Hematopoietic multipotent progenitor cell treated with erythropoietin and hydrocortisone succinate and interleukin-3 and kit ligand, for 6 days (in vitro differentiated cells): ENCODE data around the gene SNX24.
"Not testable (repeated sequence)": the region's sequence is repeated elsewhere in the genome, so short reads cannot be mapped to it uniquely, and the experiment has no call there.

Experiments
- DNase-seq: peaks from one replicate; pipeline ENCODE4 v3.0.0-alpha.2; 2015

Gene SNX24

DNA sequence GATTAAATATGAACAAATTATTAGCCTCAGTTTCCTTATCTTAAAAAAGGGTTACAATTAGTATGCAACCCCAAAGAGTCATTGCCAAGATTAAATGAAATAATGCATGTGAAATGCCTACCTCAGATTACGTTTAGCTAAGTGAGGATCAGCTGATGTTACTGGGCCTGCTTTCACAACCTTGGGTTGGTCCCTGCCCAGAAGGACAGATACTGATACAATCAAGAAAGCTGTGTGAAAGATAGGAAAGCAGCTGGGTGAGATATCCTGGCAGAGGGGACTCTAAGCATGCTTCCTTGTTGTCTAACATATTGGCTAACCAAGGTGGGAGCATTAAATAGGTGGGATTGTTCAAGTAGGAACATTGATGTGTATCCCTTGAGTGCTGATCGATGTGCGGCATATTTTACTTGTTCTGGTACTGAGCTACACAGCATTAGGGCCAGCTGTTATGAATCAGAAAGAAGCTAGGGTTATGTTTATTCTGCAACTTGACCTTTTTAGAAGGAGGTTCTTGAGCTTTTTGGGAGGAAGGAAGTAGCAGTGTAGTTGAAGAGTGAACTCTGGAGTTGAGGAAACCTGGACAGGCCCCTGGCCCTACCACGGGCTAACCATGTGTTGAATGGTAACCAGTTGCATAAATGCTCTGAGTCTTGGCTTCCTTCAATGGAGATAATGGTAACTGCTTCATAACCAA lies 28.9 kb downstream of the SNX24 start:
- DNase-seq = peak; percentile 49

GRCh38 chr5:122877518-122877917 lies 32.1 kb downstream of the SNX24 start:
- no peak for DNase-seq

DNA sequence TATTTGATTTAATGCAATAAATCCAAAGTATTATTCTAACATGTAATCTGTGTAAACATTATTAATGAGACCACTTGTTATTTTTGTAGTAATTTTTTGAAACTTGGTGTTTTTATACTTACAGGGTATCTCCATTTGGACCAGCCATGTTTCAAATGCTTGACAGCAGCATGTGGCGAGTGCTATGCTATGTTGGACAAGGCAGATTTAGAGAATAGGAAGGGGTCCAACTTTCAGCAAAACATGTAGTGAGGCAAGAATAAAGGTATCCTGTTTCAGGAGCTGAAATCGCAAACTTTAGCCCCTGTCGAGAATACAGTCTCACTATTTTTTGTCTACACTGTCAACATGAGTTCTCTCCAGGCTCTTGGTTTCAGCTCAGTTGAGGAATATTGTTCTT lies 33.7 kb downstream of the SNX24 start:
- no peak for DNase-seq

GRCh38 chr5:122880170-122880689 lies 34.8 kb downstream of the SNX24 start:
- DNase-seq = no peak

GRCh38 chr5:122880749-122881148 lies 35.3 kb downstream of the SNX24 start:
- DNase-seq = no peak

DNA sequence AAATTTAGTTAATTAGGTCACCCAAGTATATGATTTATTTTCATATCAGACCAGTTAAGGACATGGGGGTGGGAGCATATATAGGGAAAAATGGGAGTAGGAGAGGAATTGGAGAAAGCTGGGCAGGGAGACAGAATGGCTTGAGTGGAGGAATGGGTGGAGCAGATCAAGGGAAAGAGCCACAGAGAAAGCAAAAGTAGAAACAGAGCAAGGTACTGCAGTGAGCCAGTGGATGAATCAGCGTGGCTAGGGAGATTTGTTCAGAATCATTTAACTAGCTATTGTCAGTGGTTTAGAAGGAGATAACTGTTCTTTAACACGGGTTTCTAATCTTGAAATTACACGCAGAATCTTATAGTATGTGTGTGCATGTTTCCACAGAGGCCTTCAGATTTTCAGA lies 37.4 kb downstream of the SNX24 start:
- no peak for DNase-seq

- DNase-seq = no peak
These were observed 39.7 kb downstream of the SNX24 start for GRCh38 chr5:122885045-122885517.

DNA sequence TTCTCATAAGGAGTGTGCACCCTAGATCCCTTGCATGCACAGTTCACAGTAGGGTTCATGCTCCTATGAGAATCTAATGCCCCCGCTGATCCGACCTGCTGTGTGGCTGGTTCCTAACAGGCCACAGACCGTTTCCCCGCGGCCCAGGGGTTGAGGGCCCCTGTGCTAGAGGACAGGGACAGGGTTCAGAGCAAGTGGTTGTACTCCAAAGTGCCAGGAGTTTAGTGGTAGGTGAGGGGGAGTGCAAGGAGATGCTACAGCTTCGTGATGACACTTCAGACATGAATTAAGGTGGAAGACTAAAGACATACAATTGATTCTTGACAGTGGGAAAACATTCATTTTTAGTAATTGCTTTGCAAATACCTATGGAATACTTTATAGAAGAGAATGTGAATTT lies 40.5 kb downstream of the SNX24 start:
- no peak for DNase-seq

GRCh38 chr5:122895141-122895540 lies 49.7 kb downstream of the SNX24 start:
- DNase-seq = no peak

DNA sequence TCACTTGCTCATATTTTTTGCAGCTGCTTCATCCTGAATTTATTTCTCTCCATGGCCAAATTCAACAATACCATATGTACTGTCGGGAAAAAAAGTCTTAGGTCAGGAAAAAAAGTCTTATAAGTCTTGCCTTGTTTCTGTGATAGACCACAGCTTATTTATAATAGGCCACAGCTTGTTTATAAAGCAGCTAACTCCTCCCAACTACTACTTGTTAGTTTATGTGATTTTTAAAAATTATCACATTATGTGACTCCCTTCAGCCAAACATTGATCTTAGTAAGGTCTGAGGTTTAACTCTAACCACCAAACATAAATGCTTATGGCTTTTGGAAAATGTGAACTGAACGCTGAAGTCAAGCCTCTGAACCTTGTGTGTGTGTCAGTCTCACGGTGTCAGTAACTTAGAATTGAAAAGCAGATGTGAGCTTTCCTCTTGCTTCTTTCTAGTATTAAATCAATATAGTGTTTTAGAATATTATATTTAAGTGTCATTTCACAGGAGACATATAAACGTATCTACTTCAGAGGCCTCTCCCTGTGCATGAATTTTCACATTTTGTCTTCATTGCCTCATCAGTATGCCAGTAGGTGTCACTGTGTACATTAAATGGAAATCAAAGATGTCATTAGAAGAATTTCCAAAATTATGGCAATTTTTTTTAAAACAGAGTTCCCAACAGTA lies 51.3 kb downstream of the SNX24 start:
- peak; percentile 53 for DNase-seq

- no peak for DNase-seq
These were observed 51.8 kb downstream of the SNX24 start for GRCh38 chr5:122897283-122897602.

DNA sequence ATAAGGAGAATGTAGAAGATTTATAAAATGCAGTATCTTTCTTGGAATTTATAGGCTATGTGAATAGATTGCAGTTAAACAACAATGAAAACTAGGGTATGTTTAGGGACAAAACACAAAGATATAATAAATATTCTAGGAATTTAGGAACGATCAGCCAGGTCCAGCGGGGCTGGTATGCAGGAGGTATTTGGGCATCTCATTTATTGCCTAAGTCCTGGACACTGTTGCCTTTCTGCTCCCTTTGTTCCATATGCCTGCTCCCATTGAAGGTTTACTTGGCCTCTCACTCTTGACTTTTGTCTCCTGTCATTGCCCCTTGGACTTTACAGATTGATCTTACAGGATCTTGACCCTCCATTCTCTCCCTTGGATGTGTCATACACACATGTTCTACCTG lies 55.9 kb downstream of the SNX24 start:
- DNase-seq = no peak

DNA sequence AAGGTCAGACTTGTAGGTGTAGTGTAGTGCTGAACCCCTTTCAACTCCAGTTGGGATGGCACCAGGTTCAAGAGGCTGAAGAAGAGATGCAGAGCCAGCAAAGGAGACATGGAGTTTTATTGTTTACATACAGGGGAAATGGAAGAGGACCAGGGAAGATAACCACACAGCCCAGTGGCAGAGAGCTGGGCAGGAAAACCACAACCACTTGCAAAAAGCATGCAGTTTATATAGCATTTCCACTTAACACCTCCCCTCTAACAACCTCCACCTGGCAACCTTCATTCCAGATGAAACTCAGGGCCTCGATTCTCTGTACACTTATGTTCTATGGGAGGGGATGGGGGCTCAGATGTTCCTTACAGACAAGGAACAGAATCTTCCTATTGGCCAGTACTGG lies 56.9 kb downstream of the SNX24 start:
- no peak for DNase-seq

- DNase-seq = no peak
These were observed 61.4 kb downstream of the SNX24 start for GRCh38 chr5:122906768-122907167.

DNA sequence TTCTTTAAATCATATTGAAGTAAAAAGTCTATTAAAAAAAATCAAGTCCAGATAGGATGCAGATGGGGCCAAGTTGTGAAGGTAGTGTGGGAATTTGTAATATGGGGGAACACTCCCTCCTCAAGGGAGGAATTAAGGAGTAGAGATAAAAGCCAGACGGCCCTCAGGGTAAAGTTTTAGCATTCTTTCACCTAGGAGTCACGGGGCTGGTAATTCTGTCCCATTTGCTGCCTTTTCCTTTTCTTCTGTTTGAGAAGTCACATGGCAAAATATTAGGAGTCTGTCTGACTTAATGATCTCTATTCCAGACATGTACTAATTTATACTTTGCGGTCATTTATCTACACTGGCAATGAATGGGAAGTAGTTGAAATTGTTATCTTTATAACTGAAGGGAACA lies 61.9 kb downstream of the SNX24 start:
- DNase-seq = no peak

DNA sequence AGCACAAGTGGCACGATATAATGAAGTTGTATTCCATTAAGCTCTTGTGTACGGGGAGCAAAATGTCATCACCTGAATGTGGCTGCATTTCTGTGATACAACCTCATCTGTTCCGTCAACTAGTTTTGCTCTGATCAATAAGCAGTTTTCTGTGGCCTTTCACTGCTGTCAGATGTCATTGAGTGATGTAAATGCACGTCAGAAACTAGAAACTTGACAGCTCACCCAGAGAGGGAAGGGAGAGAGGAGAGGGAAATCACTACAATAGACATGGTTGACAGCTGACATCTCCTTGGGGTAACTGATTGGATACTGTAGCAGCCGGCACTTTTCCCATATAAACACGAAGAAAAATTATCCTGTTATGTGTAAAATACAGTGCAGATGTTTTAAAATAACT lies 62.7 kb downstream of the SNX24 start:
- DNase-seq = no peak

- no peak for DNase-seq
These were observed 63.2 kb downstream of the SNX24 start for GRCh38 chr5:122908662-122909061.

DNA sequence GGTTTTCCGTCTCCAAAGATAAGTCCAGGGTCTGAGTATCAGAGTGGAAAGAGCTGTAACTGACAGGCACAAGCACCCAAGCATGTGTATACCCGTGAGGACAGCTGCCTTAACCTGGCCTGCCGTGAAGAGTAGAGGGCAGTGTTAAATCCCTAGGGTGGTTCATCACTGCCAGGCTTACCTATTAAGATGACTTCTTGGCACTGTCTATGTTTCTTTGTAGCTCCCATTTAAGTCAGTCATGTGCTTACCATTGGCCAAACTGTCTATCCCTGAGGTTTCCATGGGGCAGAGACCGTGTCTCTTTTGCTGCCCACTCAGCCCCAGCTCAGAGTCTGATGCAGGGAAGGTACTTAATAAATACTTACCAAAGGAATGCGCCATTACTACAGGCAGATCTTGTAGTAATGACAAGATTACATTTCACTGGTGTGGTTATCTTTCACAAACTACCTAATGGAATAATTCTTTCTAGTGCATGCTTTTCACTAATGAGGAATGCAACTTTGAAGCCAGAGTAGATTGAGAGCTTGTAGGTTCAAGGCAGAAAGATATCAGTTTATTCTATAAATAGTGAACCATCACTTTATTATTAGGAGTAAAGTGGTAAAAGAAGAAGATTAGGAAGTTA lies 64.2 kb downstream of the SNX24 start:
- no peak for DNase-seq

DNA sequence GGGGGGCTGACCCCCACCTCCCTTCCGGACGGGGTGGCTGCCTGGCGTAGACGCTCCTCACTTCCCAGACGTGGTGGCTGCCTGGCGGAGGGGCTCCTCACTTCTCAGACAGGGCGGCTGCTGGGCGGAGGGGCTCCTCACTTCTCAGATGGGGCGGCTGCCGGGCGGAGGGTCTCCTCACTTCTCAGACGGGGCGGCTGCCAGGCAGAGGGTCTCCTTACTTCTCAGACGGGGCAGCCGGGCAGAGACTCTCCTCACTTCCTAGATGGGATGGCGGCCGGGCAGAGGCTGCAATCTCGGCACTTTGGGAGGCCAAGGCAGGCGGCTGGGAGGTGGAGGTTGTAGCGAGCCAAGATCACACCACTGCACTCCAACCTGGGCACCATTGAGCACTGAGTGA lies 68.0 kb downstream of the SNX24 start:
- not testable (repeated sequence) for DNase-seq

DNA sequence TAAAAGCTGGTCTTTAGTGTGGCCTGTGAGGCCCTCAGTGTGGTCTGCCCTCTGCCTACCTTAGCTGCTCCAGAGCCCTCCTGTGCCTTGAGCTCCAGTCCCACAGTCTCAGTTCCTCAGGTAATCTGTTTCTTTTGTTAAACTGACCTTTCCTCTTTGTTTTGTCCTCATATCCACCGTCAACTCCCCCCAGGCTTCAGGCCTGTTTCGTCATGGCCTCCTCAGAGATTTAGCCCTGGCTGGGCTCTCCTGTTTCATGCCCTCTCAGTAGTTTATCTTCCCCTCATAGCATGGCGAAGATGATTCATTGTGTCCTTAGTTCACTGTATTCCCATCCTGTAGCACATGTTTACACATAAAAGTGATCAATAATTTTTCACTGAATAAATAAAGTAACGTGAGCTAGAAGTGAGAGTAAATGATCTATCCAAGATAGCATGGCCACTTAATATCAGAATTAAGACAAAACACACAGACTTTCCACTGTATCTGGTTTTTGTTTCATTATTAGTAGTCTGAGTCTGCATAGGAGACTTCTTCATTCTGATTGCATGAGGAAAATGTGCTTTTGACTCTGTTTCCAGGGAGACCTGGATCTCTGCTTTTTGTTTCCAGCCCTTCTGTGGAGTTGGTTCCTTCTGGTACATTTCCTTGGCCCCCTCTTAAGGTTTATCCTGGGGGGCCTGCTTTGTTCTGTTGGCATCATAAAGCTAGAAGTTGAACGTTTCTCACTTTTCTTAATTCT lies 70.5 kb downstream of the SNX24 start:
- no peak for DNase-seq

DNA sequence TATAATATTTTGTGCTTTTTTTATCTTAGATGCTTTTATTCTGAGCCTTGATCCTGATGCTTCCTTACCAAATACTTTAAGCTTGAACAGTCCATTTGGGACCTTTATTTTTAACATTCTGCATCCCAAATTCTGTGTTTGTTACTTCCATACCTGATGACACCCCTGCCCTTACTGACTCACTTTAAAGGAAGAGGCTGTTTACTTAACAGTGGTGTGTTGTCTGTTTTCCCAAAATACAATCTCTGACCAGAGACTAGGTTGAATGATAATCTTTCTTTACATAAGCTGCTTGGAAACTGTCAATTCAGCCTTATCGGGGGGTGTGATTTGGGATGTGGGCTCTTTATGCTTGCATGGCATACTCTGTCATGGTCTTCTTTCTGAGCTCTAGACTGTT lies 71.1 kb downstream of the SNX24 start:
- no peak for DNase-seq

DNA sequence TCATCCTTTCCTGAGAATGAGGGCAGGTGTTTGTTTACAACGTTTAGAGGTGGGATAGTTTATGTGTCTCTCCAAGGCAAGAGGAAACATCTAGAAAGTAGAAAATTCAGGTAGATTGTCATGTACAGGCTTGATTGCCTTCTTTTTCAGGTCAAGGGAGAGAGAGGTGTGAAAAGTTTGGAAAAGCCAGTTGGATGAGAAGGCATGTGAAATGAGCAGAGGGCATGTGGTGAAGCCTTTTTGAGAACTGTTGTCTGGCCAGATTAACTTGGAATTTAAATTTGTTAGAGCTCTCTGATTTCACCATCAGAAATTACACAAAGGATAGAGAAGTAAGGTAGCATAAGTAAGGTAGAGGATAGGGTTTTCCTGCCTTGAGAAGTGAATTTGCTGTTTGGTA lies 74.6 kb downstream of the SNX24 start:
- no peak for DNase-seq

DNA sequence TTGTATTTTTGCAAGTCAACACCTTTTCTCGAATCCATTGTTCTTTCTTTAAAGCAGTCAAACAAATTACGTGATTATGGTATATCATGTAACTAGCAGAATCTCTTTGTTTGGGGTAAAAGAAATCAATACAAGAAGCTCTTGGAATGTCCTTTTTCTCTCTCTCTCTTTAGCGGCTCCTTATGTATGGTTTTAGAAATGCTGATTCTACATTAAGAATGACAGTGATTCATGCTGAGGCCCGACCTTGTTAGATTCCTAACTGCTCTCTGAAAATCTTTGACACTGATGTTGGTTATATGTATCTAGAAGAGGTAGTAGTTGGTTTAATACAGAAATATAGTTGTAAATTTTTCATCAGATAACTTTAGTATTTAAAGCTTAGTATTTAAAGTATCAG lies 76.4 kb downstream of the SNX24 start:
- no peak for DNase-seq
